DLD1 (cell line): ENCODE measurements around the gene HOMER3.

Source experiments
- in situ Hi-C: cut with HindIII; loops from 2 replicates; pipeline ENCODE4 v1.10.0; 2017; ENCODE audit warnings: low sequenced_read_pairs

Gene HOMER3

GRCh38 chr19:18940769-18941627 is at the start of gene HOMER3:
Gene HOMER3, minus strand, starts transcription at chr19:18941217. Its CDS starts 2,235 bp downstream, at chr19:18938982.
- in situ Hi-C loops: no loop called here

GRCh38 chr19:18990128-18990708 is 49.2 kb upstream of the HOMER3 start:
- in situ Hi-C loops: no loop called here

- in situ Hi-C loops: no loop called here
Observed at GRCh38 chr19:18989316-18989715, 48.3 kb upstream of the HOMER3 start.

GRCh38 chr19:18987456-18987855 is 46.4 kb upstream of the HOMER3 start:
- in situ Hi-C loops: no loop called here

GRCh38 chr19:18985257-18985656 is 44.2 kb upstream of the HOMER3 start:
- in situ Hi-C loops: no loop called here

DNA sequence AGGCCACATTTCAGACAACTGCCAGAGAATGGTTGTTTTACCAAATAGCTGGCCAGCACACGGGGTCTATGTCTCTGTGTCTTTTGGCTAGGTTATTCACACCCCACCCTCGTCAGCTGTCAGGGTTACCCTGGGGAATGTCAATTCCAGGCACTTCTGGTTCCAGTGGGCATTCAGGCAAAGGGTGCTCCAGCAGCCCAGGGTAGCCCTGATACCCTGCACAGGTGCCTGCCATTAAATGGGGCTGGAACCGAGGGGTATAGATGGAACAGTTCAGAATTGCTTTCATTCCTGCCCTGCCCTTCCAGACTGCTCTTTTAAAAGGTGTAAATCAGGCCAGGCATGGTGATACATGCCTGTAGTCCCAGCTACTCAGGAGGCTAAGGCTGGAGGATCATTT is 43.2 kb upstream of the HOMER3 start:
- in situ Hi-C loops: no loop called here

- in situ Hi-C loops: no loop called here
Observed at GRCh38 chr19:18982669-18983068, 41.7 kb upstream of the HOMER3 start.

DNA sequence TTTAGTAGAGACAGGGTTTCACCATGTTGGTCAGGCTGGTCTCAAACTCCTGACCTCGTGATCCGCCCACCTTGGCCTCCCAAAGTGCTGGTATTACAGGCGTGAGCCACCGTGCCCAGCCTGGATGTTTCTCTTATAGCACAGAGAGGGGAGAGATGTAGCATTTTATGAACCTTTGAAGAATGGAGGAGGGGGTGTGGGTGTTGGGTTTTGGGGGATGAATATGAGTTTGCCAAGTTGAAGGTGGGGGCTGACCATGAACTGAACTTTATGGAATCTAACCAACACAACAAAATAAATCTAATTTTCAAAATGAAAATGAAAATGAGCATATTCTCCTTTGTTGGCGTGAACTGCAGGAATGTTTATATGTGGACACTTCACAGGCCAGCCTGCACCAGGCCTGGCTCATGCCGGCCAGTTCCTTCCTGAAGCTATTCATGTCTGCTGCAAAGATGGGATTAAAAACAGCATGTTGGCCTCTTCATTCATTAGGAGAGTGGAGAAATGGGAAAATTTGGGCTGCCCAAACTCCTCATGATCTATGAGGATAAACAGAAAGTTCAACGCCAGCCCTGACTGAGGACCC is 39.5 kb upstream of the HOMER3 start:
- in situ Hi-C loops: no loop called here

DNA sequence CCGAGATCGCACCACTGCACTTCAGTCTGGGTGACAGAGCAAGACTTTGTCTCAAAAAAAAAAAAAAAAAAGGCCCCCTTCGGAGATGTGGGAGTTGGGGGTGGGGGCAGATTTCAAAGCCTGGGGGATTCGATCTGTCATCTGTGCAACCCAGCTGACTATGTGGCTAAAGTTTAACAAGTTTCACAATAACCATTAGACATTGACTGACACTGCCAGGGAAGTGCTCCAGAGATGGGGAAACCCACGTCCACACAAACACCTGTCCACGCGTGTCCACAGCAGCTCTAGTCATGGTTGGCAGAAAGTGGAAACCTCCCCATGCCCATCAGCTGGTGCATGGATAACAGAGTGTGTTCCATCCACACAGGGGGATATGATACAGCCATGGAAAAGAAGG is 37.6 kb upstream of the HOMER3 start:
- in situ Hi-C loops: no loop called here

DNA sequence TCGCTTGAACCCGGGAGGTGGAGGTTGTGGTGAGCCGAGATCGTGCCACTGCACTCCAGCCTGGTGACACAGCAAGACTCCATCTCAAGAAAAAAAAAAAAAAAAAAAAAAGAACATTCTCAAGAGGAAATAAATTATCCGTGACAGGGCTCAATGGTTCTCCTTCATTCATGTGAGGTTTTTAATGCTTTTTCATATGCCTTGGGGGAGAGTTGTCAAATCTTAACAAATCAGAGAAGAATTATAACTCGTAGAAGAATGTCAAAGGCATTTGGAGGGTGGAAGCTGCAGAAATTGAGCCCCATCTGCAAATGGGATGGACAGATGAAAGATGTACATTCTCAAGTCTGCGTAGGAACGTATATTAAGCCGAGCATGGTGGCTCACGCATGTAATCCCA is 34.9 kb upstream of the HOMER3 start:
- in situ Hi-C loops: no loop called here

- in situ Hi-C loops: no loop called here
Observed at GRCh38 chr19:18975011-18975410, 34.0 kb upstream of the HOMER3 start.

DNA sequence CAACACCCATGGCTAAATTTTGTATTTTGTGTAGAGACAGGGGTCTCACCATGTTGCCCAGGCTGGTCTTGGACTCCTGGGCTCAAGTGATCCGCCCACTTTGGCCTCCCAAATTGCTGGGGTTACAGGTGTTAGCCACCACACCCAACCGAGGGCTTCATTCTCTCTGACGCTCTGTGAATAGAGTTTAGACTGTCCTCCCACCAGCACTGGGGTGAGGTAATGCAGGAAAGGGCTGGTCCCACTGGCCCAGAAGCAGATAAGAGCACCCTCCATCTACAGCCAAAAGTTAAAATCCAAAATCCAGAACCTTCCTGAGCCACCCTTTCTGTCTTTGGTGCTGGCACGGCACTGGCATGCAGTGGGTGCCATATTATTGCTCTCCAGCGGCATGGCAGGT is 31.8 kb upstream of the HOMER3 start:
- in situ Hi-C loops: no loop called here

DNA sequence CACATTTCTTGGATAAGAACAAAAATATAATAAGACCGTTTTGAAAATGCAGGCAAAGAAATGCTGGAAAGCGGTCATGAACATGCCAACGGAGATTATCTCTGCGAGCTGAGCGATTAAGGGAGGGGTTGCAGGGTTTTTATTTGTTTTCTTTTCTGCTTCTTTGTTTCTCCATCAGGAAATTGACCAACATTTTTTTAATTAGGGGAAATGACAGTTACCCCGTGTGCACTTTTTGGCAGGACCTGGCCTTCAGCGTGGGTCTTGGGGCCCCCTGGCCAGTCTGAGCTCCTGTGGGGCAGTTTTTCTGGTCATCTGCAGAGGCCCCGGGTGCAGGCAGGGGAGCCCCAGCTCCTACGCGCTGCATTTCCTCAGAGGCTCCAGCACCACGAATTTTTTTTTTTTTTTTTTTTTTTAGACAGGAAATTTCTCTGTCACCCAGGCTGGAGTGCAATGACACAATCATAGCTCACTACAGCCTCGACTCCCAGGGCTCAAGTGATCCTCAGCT is 31.3 kb upstream of the HOMER3 start:
- in situ Hi-C loops: no loop called here

DNA sequence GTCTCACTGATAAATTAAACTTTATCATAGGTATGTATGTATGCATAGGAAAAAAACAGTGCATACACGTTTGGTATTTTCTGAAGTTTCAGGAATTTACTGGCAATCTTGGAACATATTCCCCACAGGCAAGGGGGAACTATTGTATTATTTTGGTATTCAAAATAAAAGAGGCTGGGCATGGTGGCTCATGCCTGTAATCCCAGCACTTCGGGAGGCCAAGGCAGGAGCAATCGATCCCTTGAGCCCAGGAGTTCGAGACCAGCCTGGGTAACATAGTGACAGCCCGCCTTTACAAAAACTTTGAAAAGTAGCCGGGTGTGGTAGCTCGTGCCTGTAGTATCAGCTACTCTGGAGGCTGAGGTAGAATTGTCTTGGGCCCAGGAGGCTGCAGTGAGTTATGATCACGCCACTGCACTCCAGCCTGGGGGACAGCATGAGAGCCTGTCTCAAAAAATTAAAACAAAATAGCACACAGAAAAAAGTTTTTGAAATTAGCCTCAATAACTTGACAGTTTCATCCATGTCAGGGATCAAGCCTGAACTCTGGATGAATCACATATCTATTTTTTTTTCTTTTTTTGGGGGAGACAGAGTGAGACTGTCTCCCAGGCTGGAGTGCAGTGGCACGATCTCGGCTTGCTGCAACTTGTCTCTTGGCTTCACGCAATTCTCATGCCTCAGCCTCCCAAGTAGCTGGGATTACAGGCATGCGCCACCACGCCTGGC is 29.1 kb upstream of the HOMER3 start:
- in situ Hi-C loops: no loop called here

- in situ Hi-C loops: no loop called here
Observed at GRCh38 chr19:18967358-18968146, 26.5 kb upstream of the HOMER3 start.

DNA sequence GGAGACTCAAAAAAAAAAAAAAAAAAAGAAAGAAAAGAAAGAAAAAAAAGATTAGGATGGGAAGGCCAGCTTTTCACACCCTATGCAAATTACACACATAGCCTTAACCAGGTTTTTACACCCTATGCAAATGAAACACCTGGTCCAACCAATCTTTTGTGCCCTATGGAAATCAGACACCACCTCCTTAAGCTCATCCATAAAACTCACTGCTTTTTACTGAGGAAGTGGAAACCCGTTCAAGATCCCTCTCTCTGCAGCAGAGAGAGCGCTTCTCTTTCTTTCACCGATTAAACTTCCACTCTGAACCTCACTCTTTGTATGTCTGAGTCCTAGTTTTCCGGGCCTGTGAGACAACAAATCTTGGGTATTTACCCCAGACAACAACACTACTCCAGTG is 25.3 kb upstream of the HOMER3 start:
- in situ Hi-C loops: no loop called here

DNA sequence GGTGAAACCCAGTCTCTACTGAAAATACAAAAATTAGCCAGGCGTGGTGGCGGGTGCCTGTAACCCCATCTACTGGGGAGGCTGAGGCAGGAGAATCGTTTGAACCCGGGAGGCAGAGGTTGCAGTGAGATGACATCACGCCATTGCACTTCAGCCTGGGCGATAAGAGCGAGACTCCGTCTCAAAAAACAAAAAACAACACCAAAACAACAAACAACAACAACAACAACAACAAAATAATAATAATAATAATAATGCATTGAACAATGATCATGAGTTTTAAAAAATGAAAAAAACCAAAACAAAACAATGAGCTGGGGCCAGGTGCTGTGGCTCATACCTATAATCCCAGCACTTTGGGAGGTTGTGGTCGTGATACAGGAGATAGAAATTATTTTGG is 23.1 kb upstream of the HOMER3 start:
- in situ Hi-C loops: no loop called here

- in situ Hi-C loops: no loop called here
Observed at GRCh38 chr19:18961767-18962620, 21.0 kb upstream of the HOMER3 start.

- in situ Hi-C loops: no loop called here
Observed at GRCh38 chr19:18960370-18960769, 19.4 kb upstream of the HOMER3 start.

DNA sequence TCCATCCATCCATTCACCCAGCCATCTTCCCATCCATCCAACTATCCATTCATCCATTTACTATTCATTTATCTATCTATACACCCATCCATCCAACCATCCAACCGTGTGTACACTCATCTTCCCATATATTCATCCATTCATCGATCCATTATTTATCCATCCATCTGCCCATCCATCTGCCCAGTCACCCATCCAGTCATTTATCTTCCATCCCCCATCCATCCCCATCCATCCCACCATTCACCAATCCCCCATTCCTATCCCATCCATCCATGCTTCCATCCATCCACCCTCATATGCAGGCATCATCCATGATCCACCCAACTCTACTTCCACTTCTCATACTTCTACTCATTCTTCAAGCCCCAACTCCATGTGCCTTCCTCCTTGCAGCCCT is 14.0 kb upstream of the HOMER3 start:
- in situ Hi-C loops: no loop called here
